Nephron progenitor cell (in vitro differentiated cells): Measurements from ENCODE around the gene CHAF1B.

Experiments used
- DNase-seq: peaks from one replicate; pipeline ENCODE4 v3.0.0; 2021
- H3K27ac Mint-ChIP-seq: 2 replicates; pipeline ENCODE4 v1.8.0; 2021; ENCODE audit warnings: mild to moderate bottlenecking, moderate library complexity, mixed read lengths
- H3K27me3 Mint-ChIP-seq: 2 replicates; pipeline ENCODE4 v1.8.0; 2021; ENCODE audit warnings: mild to moderate bottlenecking, low read depth, mixed read lengths; ENCODE audit not compliant: poor library complexity
- H3K36me3 Mint-ChIP-seq: 2 replicates; pipeline ENCODE4 v1.8.0; 2021; ENCODE audit warnings: low read depth, mixed read lengths
- H3K4me1 Mint-ChIP-seq: 2 replicates; pipeline ENCODE4 v1.8.0; 2021; ENCODE audit warnings: mixed read lengths
- H3K4me3 Mint-ChIP-seq: 2 replicates; pipeline ENCODE4 v1.8.0; 2021; ENCODE audit warnings: mild to moderate bottlenecking, moderate library complexity, mixed read lengths
- H3K9me3 Mint-ChIP-seq: 2 replicates; pipeline ENCODE4 v1.8.0; 2021; ENCODE audit warnings: mild to moderate bottlenecking, moderate library complexity, mixed read lengths
- CTCF ChIP-seq: fragments of 200-600 bp; sonication (generic); IDR thresholded peaks from 2 replicates; pipeline ENCODE4 v1.5.0; 2021; ENCODE audit warnings: antibody characterized with exemption

Gene CHAF1B

GRCh38 chr21:36461918-36462486, 76.8 kb downstream of the CHAF1B start:
- no peak overlapping the region for H3K4me3 Mint-ChIP-seq
- H3K36me3 Mint-ChIP-seq, result no peaks in the 10 kb centered on the region
- no peak overlapping the region for H3K27ac Mint-ChIP-seq
- TF ChIP-seq CTCF, result no peak
- peaks cover 43% of the 10 kb centered on the region for H3K4me1 Mint-ChIP-seq
- peaks cover 24% of the 10 kb centered on the region for H3K27me3 Mint-ChIP-seq
- no peak for DNase-seq
- H3K9me3 Mint-ChIP-seq, result no peaks in the 10 kb centered on the region

GRCh38 chr21:36463204-36463603, 78.0 kb downstream of the CHAF1B start:
- H3K9me3 Mint-ChIP-seq, result no peaks in the 10 kb centered on the region
- H3K4me1 Mint-ChIP-seq, result peaks cover 48% of the 10 kb centered on the region
- no peak overlapping the region for H3K27ac Mint-ChIP-seq
- no peak overlapping the region for H3K4me3 Mint-ChIP-seq
- no peaks in the 10 kb centered on the region for H3K36me3 Mint-ChIP-seq
- no peak for DNase-seq
- peaks cover 30% of the 10 kb centered on the region for H3K27me3 Mint-ChIP-seq
- TF ChIP-seq CTCF, result no peak

GRCh38 chr21:36463991-36464390, 78.8 kb downstream of the CHAF1B start:
- no peaks in the 10 kb centered on the region for H3K9me3 Mint-ChIP-seq
- no peak overlapping the region for H3K27ac Mint-ChIP-seq
- no peak for DNase-seq
- H3K36me3 Mint-ChIP-seq, result no peaks in the 10 kb centered on the region
- H3K4me1 Mint-ChIP-seq, result peaks cover 48% of the 10 kb centered on the region
- TF ChIP-seq CTCF, result no peak
- H3K27me3 Mint-ChIP-seq, result peaks cover 26% of the 10 kb centered on the region
- H3K4me3 Mint-ChIP-seq, result no peak overlapping the region

GRCh38 chr21:36464590-36464989, 79.4 kb downstream of the CHAF1B start:
- Mint-ChIP-seq H3K4me1 (peaks cover 48% of the 10 kb centered on the region), H3K9me3 (no peaks in the 10 kb centered on the region), H3K27ac (no peak overlapping the region), H3K4me3 (no peak overlapping the region), H3K27me3 (peaks cover 26% of the 10 kb centered on the region), H3K36me3 (no peaks in the 10 kb centered on the region)
- no peak for DNase-seq
- no peak for TF ChIP-seq CTCF

GRCh38 chr21:36465478-36465877, 80.3 kb downstream of the CHAF1B start:
- peaks cover 27% of the 10 kb centered on the region for H3K27me3 Mint-ChIP-seq

More at GRCh38 chr21:36465478-36465877, 80.3 kb downstream of the CHAF1B start:
- DNase-seq, result no peak
- peaks cover 46% of the 10 kb centered on the region for H3K4me1 Mint-ChIP-seq
- H3K9me3 Mint-ChIP-seq, result peaks cover 4% of the 10 kb centered on the region
- no peak overlapping the region for H3K27ac Mint-ChIP-seq
- no peak overlapping the region for H3K4me3 Mint-ChIP-seq
- no peak for TF ChIP-seq CTCF
- H3K36me3 Mint-ChIP-seq, result no peaks in the 10 kb centered on the region
